Hepatocyte (in vitro differentiated cells): ENCODE results near the gene WDR55. TPM values are rescaled to one million over a fixed set of nuclear protein-coding genes. Genes with fewer than 3 reads are reported as not detected.

ENCODE experiments used
- DNase-seq: peaks from one replicate; pipeline ENCODE4 v3.0.0-alpha.2; 2016; ENCODE audit warnings: low spot score
- H2AFZ ChIP-seq: fragments of 200-600 bp; sonication (generic); 2 replicates; pipeline ENCODE4 v1.6.0; 2016; ENCODE audit warnings: antibody characterized with exemption, mild to moderate bottlenecking
- H3K27ac ChIP-seq: fragments of 200-600 bp; sonication (generic); 2 replicates; pipeline ENCODE4 v1.5.1; 2016; ENCODE audit warnings: mild to moderate bottlenecking
- H3K27me3 ChIP-seq: fragments of 200-600 bp; sonication (generic); 2 replicates; pipeline ENCODE4 v1.6.1; 2016
- H3K36me3 ChIP-seq: fragments of 200-600 bp; sonication (generic); replicated peaks from 2 replicates; pipeline ENCODE4 v1.5.1; 2016; ENCODE audit warnings: low read depth; ENCODE audit not compliant: insufficient read depth
- H3K4me1 ChIP-seq: fragments of 200-600 bp; sonication (generic); 2 replicates; pipeline ENCODE4 v1.5.1; 2016; ENCODE audit warnings: mild to moderate bottlenecking, moderate library complexity; ENCODE audit not compliant: insufficient read depth
- H3K4me2 ChIP-seq: fragments of 200-600 bp; sonication (generic); 2 replicates; pipeline ENCODE4 v1.6.0; 2016
- H3K4me3 ChIP-seq: fragments of 200-600 bp; sonication (generic); 2 replicates; pipeline ENCODE4 v1.5.1; 2016; ENCODE audit warnings: mild to moderate bottlenecking
- H3K79me2 ChIP-seq: fragments of 200-600 bp; sonication (generic); 2 replicates; pipeline ENCODE4 v1.6.0; 2017; ENCODE audit warnings: mild to moderate bottlenecking
- H3K9me2 ChIP-seq: fragments of 200-600 bp; sonication (generic); replicated peaks from 2 replicates; pipeline ENCODE4 v1.6.0; 2017; ENCODE audit warnings: mild to moderate bottlenecking; ENCODE audit not compliant: insufficient read depth
- H3K9me3 ChIP-seq: fragments of 200-600 bp; sonication (generic); 2 replicates; pipeline ENCODE4 v1.5.1; 2016; ENCODE audit warnings: low read depth, mild to moderate bottlenecking
- H4K20me1 ChIP-seq: fragments of 200-600 bp; sonication (generic); 2 replicates; pipeline ENCODE4 v1.6.0; 2016; ENCODE audit warnings: mild to moderate bottlenecking; ENCODE audit not compliant: insufficient read depth, poor library complexity, severe bottlenecking
- EZH2 ChIP-seq: fragments of 200-600 bp; sonication (generic); IDR thresholded peaks from 2 replicates; pipeline ENCODE4 v1.6.1; 2016; ENCODE audit warnings: antibody characterized with exemption, mild to moderate bottlenecking, borderline replicate concordance
- EZH2phosphoT487 ChIP-seq: fragments of 200-600 bp; sonication (generic); IDR thresholded peaks from one replicate; pipeline ENCODE4 v1.6.1; 2018; ENCODE audit warnings: antibody characterized with exemption, mild to moderate bottlenecking, low read depth, moderate library complexity; ENCODE audit not compliant: unreplicated experiment, severe bottlenecking
- WGBS: methylation state at CpG from one replicate; pipeline ENCODE4 v1.1.6; 2016; ENCODE audit warnings: low lambda C conversion rate; ENCODE audit errors: missing lambda C conversion rate; 5-methylcytosine and 5-hydroxymethylcytosine counted together
- polyA plus RNA-seq: library from polyadenylated mRNA; unstranded; fragments of >200 nt; fragmentation: Nextera tagmentation; extraction: Ambion mirVana; gene quantifications from 2 replicates; pipeline ENCODE4 v1.2.1, GENCODE V29; 2016
- total RNA-seq: library from RNA; depleted of rRNA; stranded (reverse); fragments of >200 nt; gene quantifications from 2 replicates; pipeline ENCODE4 v1.2.3, GENCODE V29; 2014
- TF ChIP-seq, protein P1 (sequence below): fragments of 200-600 bp; sonication (generic); IDR thresholded peaks from 2 replicates; pipeline ENCODE4 v1.5.1; 2016; ENCODE audit warnings: antibody characterized with exemption, mild to moderate bottlenecking; ENCODE audit not compliant: poor library complexity

Gene WDR55
- total and polyA plus RNA-seq, 2 experiments from 2014 or later: 21.2 to 23.0 TPM

DNA sequence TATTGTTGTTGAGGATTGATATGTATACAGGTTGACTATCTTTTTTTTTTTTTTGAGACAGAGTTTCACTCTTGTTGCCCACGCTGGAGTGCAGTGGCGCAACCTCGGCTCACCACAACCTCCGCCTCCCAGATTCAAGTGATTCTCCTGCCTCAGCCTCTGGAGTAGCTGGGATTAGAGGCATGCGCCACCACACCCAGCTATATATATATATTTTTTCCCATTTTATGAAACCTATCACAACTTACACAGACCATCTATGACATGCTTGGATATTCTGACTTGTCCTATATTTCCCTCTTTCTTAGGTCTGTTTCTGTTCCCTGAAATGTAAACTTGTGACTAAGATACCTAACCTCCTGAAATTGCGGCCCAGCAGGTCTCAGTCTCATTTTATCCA is 36.7 kb upstream of the WDR55 start:
- 94% methylated on average over 6 of the region's 6 CpGs for WGBS
- Histone ChIP-seq H3K9me2 (no peaks in the 10 kb centered on the region), H3K4me3 (no peak overlapping the region), H4K20me1 (no peaks in the 10 kb centered on the region), H3K36me3 (no peaks in the 10 kb centered on the region), H3K4me2 (no peak overlapping the region), H3K9me3 (no peaks in the 10 kb centered on the region), H2AFZ (no peak overlapping the region), H3K27ac (no peak overlapping the region), H3K79me2 (no peaks in the 10 kb centered on the region), H3K4me1 (no peaks in the 10 kb centered on the region), H3K27me3 (no peaks in the 10 kb centered on the region)
- no peak for DNase-seq
- TF ChIP-seq EZH2phosphoT487 (no peak), EZH2 (no peak)
- TF ChIP-seq, protein P1, sequence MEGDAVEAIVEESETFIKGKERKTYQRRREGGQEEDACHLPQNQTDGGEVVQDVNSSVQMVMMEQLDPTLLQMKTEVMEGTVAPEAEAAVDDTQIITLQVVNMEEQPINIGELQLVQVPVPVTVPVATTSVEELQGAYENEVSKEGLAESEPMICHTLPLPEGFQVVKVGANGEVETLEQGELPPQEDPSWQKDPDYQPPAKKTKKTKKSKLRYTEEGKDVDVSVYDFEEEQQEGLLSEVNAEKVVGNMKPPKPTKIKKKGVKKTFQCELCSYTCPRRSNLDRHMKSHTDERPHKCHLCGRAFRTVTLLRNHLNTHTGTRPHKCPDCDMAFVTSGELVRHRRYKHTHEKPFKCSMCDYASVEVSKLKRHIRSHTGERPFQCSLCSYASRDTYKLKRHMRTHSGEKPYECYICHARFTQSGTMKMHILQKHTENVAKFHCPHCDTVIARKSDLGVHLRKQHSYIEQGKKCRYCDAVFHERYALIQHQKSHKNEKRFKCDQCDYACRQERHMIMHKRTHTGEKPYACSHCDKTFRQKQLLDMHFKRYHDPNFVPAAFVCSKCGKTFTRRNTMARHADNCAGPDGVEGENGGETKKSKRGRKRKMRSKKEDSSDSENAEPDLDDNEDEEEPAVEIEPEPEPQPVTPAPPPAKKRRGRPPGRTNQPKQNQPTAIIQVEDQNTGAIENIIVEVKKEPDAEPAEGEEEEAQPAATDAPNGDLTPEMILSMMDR: no peak

DNA sequence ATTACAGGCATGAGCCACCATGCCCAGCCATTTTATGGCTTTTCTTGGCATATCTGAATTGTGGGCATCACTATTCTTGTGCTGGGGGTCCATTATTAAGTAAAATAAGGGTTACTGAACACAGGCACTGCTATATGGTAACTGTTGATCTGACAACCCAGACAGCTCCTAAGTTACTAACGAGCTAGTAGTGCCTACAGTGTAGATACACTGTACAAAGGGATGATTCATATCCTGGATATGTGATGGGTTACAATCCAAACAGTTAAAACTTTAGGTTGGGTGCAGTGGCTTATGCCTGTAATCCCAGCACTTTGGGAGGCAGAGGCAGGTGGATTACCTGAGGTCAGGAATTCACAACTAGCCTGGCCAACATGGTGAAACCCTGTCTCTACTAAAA is 36.0 kb upstream of the WDR55 start:
- H3K36me3 ChIP-seq: no peaks in the 10 kb centered on the region
- no peaks in the 10 kb centered on the region for H3K79me2 ChIP-seq
- no peak for DNase-seq
- H3K4me3 ChIP-seq: no peak overlapping the region
- 43% methylated on average over 1 of the region's 1 CpG for WGBS
- no peaks in the 10 kb centered on the region for H4K20me1 ChIP-seq
- H3K9me3 ChIP-seq: no peaks in the 10 kb centered on the region
- no peaks in the 10 kb centered on the region for H3K9me2 ChIP-seq
- H3K4me1 ChIP-seq: no peaks in the 10 kb centered on the region
- no peak overlapping the region for H3K27ac ChIP-seq
- H3K4me2 ChIP-seq: no peak overlapping the region
- no peaks in the 10 kb centered on the region for H3K27me3 ChIP-seq
- TF ChIP-seq, protein P1: no peak
- TF ChIP-seq EZH2phosphoT487: no peak
- no peak for TF ChIP-seq EZH2
- H2AFZ ChIP-seq: no peak overlapping the region

DNA sequence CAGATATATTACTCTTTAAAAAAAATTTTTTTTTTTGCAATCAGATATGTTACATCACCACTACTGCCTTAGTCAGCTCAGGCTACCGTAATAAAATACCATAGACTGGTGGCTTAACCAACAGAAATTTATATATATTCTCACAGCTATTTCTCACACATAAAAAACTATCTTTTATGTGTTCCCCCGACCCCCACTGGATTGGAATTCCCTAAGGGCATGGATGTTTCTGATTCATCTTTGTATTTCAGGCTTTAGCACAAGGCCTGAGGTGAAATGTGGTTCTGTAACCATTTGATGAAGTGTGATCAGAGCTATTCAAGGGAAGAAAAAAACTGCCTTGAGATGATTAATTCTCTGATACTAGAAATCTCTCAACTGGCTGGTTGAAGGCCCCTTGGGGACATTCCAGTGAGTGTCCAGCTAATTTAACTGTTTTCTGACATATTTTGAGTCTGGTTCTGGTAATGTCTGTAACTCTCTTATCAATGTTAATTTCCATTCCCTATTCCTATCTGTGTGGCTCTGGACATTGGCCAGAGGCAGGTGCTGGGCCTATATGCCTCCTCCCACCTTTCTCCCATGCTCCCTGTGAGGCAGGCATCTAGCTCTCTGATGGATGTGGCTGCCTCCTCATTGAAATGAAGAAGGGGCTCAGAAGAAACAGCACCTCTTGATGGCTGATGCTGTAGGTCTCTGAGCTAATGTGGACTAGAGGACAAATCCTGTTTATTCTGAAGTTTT is 34.2 kb upstream of the WDR55 start:
- Histone ChIP-seq H3K4me2 (no peak overlapping the region), H3K4me1 (no peaks in the 10 kb centered on the region), H4K20me1 (no peaks in the 10 kb centered on the region), H3K9me3 (no peaks in the 10 kb centered on the region), H3K27me3 (no peaks in the 10 kb centered on the region), H3K9me2 (no peaks in the 10 kb centered on the region), H2AFZ (no peak overlapping the region), H3K36me3 (no peaks in the 10 kb centered on the region), H3K4me3 (no peak overlapping the region), H3K79me2 (no peaks in the 10 kb centered on the region), H3K27ac (no peak overlapping the region)
- no peak for DNase-seq
- WGBS: 62% methylated on average over 2 of the region's 2 CpGs
- no peak for TF ChIP-seq EZH2
- no peak for TF ChIP-seq EZH2phosphoT487
- TF ChIP-seq, protein P1: no peak
